WERI-Rb-1 (cell line): ENCODE results near the gene SETX.

Experiments used
- DNase-seq: peaks from one replicate; pipeline ENCODE4 v3.0.0-alpha.2; 2020
- H3K27ac ChIP-seq: fragments of 250-450 bp; sonication (Bioruptor Pico); 2 replicates; pipeline ENCODE4 v1.5.1; 2020; ENCODE audit warnings: mild to moderate bottlenecking, moderate library complexity
- H3K27me3 ChIP-seq: fragments of 250-450 bp; sonication (Bioruptor Pico); 2 replicates; pipeline ENCODE4 v1.5.1; 2021; ENCODE audit warnings: mild to moderate bottlenecking, low read depth, moderate library complexity; ENCODE audit not compliant: insufficient read depth, severe bottlenecking
- H3K36me3 ChIP-seq: fragments of 250-450 bp; sonication (Bioruptor Pico); 2 replicates; pipeline ENCODE4 v1.5.1; 2020; ENCODE audit warnings: mild to moderate bottlenecking, moderate library complexity
- H3K4me3 ChIP-seq: 2 replicates; pipeline ENCODE4 v1.5.1; 2011; ENCODE audit warnings: low read depth, mild to moderate bottlenecking, control low read depth, low read length
- H3K9me3 ChIP-seq: fragments of 250-450 bp; sonication (Bioruptor Pico); 2 replicates; pipeline ENCODE4 v1.5.1; 2021; ENCODE audit warnings: mild to moderate bottlenecking, moderate library complexity; ENCODE audit not compliant: severe bottlenecking
- TF ChIP-seq, protein P1 (sequence below): IDR thresholded peaks from 2 replicates; pipeline ENCODE4 v1.5.1; 2011; ENCODE audit warnings: low read depth, mild to moderate bottlenecking, control low read depth, inconsistent platforms, low read length

Gene SETX

DNA sequence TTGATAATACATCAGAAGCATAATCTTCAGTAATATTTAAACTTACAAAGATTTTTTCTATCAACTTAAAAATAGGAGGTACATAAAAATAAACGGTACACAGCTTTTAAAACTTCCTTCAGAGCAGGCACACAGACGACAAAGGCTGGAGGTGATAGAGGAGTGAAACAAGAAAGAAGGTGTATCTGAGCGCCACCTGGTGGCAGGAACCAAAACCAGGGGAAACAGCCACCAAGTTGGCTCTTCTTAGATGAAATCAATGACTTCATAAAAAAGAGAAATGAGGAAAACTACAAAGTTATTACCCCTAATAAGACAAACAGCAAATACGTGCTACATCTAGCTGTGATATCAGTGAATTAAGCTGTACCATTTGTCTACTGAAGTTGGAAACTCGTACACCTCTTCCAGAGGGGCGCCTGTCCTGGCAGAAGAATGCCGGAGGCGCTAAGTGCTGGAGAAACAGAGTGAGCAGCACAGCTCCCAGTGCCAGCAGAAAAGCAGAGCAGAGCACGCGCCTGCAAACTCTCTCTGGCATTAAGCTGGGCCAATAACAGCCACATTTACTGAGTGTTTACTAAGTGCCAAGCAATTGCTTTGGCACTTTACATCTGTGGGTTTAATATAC lies 85.9 kb downstream of the SETX start:
- no peaks in the 10 kb centered on the region for H3K9me3 ChIP-seq
- DNase-seq: peak; percentile 79
- TF ChIP-seq, protein P1, sequence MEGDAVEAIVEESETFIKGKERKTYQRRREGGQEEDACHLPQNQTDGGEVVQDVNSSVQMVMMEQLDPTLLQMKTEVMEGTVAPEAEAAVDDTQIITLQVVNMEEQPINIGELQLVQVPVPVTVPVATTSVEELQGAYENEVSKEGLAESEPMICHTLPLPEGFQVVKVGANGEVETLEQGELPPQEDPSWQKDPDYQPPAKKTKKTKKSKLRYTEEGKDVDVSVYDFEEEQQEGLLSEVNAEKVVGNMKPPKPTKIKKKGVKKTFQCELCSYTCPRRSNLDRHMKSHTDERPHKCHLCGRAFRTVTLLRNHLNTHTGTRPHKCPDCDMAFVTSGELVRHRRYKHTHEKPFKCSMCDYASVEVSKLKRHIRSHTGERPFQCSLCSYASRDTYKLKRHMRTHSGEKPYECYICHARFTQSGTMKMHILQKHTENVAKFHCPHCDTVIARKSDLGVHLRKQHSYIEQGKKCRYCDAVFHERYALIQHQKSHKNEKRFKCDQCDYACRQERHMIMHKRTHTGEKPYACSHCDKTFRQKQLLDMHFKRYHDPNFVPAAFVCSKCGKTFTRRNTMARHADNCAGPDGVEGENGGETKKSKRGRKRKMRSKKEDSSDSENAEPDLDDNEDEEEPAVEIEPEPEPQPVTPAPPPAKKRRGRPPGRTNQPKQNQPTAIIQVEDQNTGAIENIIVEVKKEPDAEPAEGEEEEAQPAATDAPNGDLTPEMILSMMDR: peak; percentile 87
- no peaks in the 10 kb centered on the region for H3K27me3 ChIP-seq
- no peak overlapping the region for H3K27ac ChIP-seq
- H3K4me3 ChIP-seq: no peak overlapping the region
- peaks cover 80% of the 10 kb centered on the region for H3K36me3 ChIP-seq

DNA sequence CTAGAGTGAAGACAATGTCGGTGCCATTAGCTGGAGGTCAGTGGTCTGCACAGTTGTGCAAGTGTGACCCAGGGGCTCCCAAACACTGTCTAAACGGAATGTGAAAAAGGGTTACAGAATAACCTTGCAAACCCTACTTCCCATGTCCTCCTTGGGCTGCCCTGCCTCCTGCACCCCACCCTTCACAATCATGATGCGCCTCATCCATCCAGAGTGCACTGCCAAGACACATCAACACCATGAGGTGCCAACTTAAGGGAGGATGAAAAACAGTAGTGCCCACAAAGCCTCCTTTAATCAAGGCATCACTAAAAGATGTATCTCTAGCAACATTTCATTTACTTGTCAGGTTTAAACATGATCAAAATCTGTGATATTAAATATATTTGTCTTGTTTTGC lies 87.1 kb downstream of the SETX start:
- no peaks in the 10 kb centered on the region for H3K9me3 ChIP-seq
- H3K27me3 ChIP-seq: no peaks in the 10 kb centered on the region
- no peak for DNase-seq
- TF ChIP-seq, protein P1: no peak
- H3K36me3 ChIP-seq: peaks cover 75% of the 10 kb centered on the region
- H3K27ac ChIP-seq: no peak overlapping the region; the same call in 1 of the 2 replicates
- no peak overlapping the region for H3K4me3 ChIP-seq

DNA sequence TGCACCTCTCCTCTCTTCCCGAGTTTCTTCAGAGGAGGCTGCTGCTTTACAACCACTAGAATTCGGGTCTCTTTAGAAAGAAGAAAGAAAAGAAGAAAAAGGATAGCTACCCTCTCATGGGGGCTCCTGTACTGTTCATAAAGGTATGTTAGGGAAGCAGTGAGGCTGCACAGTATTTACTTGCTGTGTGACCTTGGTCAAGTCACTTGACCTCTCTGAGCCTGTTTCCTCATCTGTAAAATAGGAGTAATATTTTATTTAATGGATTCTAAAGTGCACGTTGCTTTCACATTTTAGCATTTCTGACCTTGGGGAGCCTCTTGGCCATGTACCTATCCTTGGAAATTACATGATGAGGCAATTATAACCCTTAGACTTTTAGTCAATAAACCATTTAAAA lies 88.8 kb downstream of the SETX start:
- Histone ChIP-seq H3K9me3 (no peaks in the 10 kb centered on the region), H3K27me3 (no peaks in the 10 kb centered on the region), H3K36me3 (peaks cover 70% of the 10 kb centered on the region), H3K27ac (no peak overlapping the region), H3K4me3 (no peak overlapping the region)
- no peak for DNase-seq
- TF ChIP-seq, protein P1: no peak

DNA sequence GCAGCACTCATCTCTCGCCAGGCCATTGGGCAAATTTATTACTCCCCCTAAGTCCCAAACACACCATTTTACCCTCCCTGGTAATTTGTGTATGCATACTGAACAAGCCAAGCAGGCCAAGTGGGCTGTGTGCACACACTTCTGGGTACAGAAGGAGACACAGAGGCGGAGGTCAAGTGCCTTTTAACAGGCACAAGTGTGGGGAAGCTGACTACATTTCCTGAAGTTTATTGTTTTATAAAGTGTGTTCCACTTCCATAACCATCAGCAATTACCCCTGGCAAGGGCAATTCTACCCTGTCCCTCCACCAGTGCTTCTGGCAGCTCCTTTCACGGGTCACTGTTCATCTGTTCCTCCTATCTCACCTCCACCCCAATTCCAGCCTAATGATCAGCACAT lies 93.9 kb downstream of the SETX start:
- peaks cover 32% of the 10 kb centered on the region for H3K36me3 ChIP-seq
- no peaks in the 10 kb centered on the region for H3K27me3 ChIP-seq
- no peak overlapping the region for H3K27ac ChIP-seq
- TF ChIP-seq, protein P1: no peak
- H3K9me3 ChIP-seq: no peaks in the 10 kb centered on the region
- H3K4me3 ChIP-seq: no peak overlapping the region
- no peak for DNase-seq

DNA sequence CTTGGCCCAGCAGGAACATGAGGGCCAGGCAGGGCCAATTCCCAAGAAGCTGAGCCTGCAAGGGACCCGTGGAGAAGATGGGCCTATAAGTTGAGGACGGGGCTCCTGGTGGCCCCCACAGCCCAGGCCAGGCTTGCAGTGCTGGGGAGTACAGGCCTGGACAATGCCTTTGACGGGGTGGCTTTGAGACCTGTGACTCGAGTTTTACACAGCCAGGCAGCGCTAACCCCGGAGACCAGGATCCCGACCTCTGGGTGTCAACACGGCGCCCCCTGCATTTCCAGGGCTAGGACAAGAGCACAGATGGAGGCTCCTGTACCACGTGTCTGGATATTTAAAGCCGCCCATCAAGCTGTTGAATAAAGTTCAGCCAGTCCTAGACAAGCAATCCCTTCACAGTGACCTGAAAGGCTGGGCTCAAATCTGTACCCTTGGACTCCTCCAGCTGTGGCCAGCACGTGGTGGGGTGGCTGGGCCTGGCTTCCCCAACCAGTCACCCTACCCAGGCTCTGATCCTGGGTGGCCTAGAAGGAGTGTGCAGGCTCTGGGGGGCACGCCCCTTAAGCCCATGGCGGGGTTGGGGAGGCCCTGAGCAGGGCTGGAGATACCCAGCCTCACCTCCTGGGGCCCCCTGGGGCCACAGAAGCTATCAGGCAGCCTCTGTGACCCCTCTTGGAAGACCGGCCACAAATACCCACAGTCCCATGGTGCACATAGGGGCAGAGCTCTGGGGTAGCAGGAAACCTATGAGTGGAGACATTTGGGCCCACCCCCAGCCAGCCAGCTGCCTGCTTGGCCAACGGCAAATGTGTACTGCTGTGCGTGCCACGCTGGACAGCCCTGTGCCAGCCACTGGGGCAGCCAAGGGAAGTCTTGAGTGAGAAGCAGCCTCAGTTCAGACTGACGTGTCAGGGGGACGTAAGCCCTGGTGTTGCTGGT lies 104.2 kb downstream of the SETX start:
- 0 out of 2 replicates have a peak overlapping the region, but pooled peaks have one; percentile 13 for H3K27ac ChIP-seq
- DNase-seq: peak; percentile 55
- H3K27me3 ChIP-seq: no peaks in the 10 kb centered on the region
- H3K4me3 ChIP-seq: no peak overlapping the region
- H3K36me3 ChIP-seq: no peaks in the 10 kb centered on the region
- peaks cover 18% of the 10 kb centered on the region for H3K9me3 ChIP-seq
- TF ChIP-seq, protein P1: peak; percentile 41; the same call in 1 of the 2 replicates
